ENCODE data around the gene LYST.
"Not testable (repeated sequence)": the region's sequence is repeated elsewhere in the genome, so short reads cannot be mapped to it uniquely, and the experiment has no call there.

LYST gene

GRCh38 chr1:235858766-235859165 lies 7.9 kb downstream of the LYST start:
- DNase-seq, result no peak

- no peak for DNase-seq
These were observed 8.9 kb downstream of the LYST start for GRCh38 chr1:235857756-235858155.

GRCh38 chr1:235855811-235856429 lies 10.8 kb downstream of the LYST start:
- DNase-seq, result no peak

- DNase-seq, result no peak
These were observed 12.4 kb downstream of the LYST start for GRCh38 chr1:235854347-235854746.

- no peak for DNase-seq
These were observed 13.1 kb downstream of the LYST start for GRCh38 chr1:235853653-235854052.

- no peak for DNase-seq
These were observed 13.8 kb downstream of the LYST start for GRCh38 chr1:235852887-235853286.

GRCh38 chr1:235851939-235852338 lies 14.8 kb downstream of the LYST start:
- no peak for DNase-seq

GRCh38 chr1:235848251-235848650 lies 18.5 kb downstream of the LYST start:
- DNase-seq, result not testable (repeated sequence)

- not testable (repeated sequence) for DNase-seq
These were observed 21.0 kb downstream of the LYST start for GRCh38 chr1:235845656-235846107.

- DNase-seq, result no peak
These were observed 21.9 kb downstream of the LYST start for GRCh38 chr1:235844776-235845175.

GRCh38 chr1:235843461-235843961 lies 23.2 kb downstream of the LYST start:
- peak; percentile 32 for DNase-seq

GRCh38 chr1:235841938-235842545 lies 24.7 kb downstream of the LYST start:
- no peak for DNase-seq

GRCh38 chr1:235838021-235838420 lies 28.7 kb downstream of the LYST start:
- no peak for DNase-seq

- no peak for DNase-seq
These were observed 31.5 kb downstream of the LYST start for GRCh38 chr1:235835226-235835625.

GRCh38 chr1:235834620-235835019 lies 32.1 kb downstream of the LYST start:
- no peak for DNase-seq

GRCh38 chr1:235832011-235832410 lies 34.7 kb downstream of the LYST start:
- no peak for DNase-seq

GRCh38 chr1:235831148-235831547 lies 35.6 kb downstream of the LYST start:
- no peak for DNase-seq

- no peak for DNase-seq
These were observed 40.4 kb downstream of the LYST start for GRCh38 chr1:235826102-235826854.

- DNase-seq, result no peak
These were observed 41.5 kb downstream of the LYST start for GRCh38 chr1:235825229-235825628.

- DNase-seq, result no peak
These were observed 43.0 kb downstream of the LYST start for GRCh38 chr1:235823684-235824083.

- no peak for DNase-seq
These were observed 44.0 kb downstream of the LYST start for GRCh38 chr1:235822685-235823084.

GRCh38 chr1:235821361-235821981 lies 45.2 kb downstream of the LYST start:
- DNase-seq, result no peak

GRCh38 chr1:235820061-235820460 lies 46.6 kb downstream of the LYST start:
- no peak for DNase-seq
